Uterus (tissue), 4 donors: ENCODE data around the gene CLEC4M. TPM values are rescaled to one million over a fixed set of nuclear protein-coding genes. Genes with fewer than 3 reads are reported as not detected.
"Not testable (repeated sequence)": the region's sequence is repeated elsewhere in the genome, so short reads cannot be mapped to it uniquely, and the experiment has no call there.

Experiments
- DNase-seq, 2 donors: peaks; one replicate each; pipeline ENCODE4 v3.0.0-alpha.2; 2019 to 2020
- H3K27ac ChIP-seq, 2 donors: fragments of 200-600 bp; sonication (generic); 1 replicate in 1 of 2; 2 replicates in 1 of 2; pipeline ENCODE4 v1.5.1; 2016 to 2018
- H3K27me3 ChIP-seq, 2 donors: fragments of 200-600 bp; sonication (generic); one replicate each; pipeline ENCODE4 v1.5.1; 2018 to 2019; ENCODE audit warnings: control low read depth in 1 of 2
- H3K36me3 ChIP-seq, 2 donors: fragments of 200-600 bp; sonication (generic); one replicate each; pipeline ENCODE4 v1.5.1; 2019; ENCODE audit warnings: control low read depth in 1 of 2
- H3K4me1 ChIP-seq, 2 donors: fragments of 200-600 bp; sonication (generic); one replicate each; pipeline ENCODE4 v1.5.1; 2018 to 2019; ENCODE audit warnings: control low read depth in 1 of 2
- H3K4me3 ChIP-seq, 2 donors: fragments of 200-600 bp; sonication (generic); 1 replicate in 1 of 2; 2 replicates in 1 of 2; pipeline ENCODE4 v1.5.1; 2018 to 2019; ENCODE audit warnings: mild to moderate bottlenecking in 1 of 2
- H3K9me3 ChIP-seq, 2 donors: fragments of 200-600 bp; sonication (generic); one replicate each; pipeline ENCODE4 v1.5.1; 2019; ENCODE audit warnings: control low read depth in 1 of 2
- POLR2A ChIP-seq, 2 donors: fragments of 450-650 bp; IDR thresholded peaks; one replicate each; pipeline ENCODE4 v1.6.1; 2016; ENCODE audit warnings: antibody characterized with exemption in 2 of 2, mild to moderate bottlenecking in 1 of 2, moderate library complexity in 1 of 2
- intact Hi-C: fragments of 100-400 bp; cut with DNase I; formaldehyde crosslinking; loops from one replicate; pipeline ENCODE4 v1.15.1; 2023; ENCODE audit warnings: low total_unique reads
- total RNA-seq, 4 donors: library from RNA; depleted of rRNA in 3 of 4; stranded (reverse); fragments of >200 nt in 3 of 4; gene quantifications; one replicate each; pipeline versions ENCODE4 v1.1.0 to v1.2.4, GENCODE V29; 2014 to 2023
- TF ChIP-seq, protein P1 (sequence below), 4 experiments: fragments of 200-600 bp in 2 of 4; fragments of 450-650 bp in 2 of 4; sonication (generic) in 2 of 4; IDR thresholded peaks; one replicate each; pipeline ENCODE4 v1.5.1; 2016 to 2019; ENCODE audit warnings: antibody characterized with exemption in 4 of 4, mild to moderate bottlenecking in 2 of 4, moderate library complexity in 1 of 4
- donor health status: DM: yes; HTN: yes; CAD: no.

Gene CLEC4M
- total RNA-seq, 4 donors from 2014 or later = 0.62 TPM; not detected in 3

DNA sequence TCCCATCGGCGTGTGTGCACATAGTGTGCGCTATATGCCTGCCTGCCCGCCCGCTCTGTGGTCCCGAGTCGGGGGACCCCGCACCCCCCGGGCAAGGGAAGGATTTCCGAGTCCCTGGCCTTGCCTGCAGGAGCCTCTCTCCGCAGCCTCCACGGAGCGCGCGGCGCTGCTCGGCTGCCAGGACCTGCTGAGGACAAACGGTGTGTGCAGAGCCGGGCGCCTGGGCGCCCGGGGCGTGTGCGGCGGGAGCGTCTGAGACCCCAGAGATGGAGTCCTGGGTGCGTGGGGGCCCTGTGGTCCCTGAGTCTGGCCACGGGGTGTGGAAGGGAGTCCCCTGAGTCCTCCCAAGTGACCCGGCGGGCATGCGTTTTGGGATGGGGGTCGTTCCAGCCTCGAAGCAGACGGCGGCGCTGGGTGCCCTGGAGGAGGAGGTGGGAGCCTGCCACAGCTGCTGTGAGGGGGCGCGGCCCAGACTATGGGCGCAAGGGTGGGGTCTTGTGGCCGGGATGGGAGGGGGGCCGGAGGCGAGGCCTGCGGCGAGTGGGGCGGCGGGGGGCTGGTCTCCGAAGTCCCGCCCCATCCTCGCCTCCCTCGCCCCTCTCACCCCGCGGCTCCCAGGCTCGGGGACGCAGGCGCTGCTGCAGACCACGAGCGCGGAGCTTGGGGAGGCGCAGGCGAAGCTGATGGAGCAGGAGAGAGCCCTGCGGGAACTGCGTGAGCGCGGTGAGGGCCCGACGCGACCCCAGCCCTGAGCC lies 25.3 kb downstream of the CLEC4M start:
- intact Hi-C loops = no loop called here
- H3K27me3 ChIP-seq = peaks cover 10 to 19% of the 10 kb centered on the region in 2 donors
- H3K36me3 ChIP-seq = no peaks in the 10 kb centered on the region
- no peak overlapping the region for H3K4me3 ChIP-seq
- H3K9me3 ChIP-seq = no peaks in the 10 kb centered on the region
- H3K27ac ChIP-seq = no peak overlapping the region
- H3K4me1 ChIP-seq = no peaks in the 10 kb centered on the region
- DNase-seq = no peak
- TF ChIP-seq, protein P1, sequence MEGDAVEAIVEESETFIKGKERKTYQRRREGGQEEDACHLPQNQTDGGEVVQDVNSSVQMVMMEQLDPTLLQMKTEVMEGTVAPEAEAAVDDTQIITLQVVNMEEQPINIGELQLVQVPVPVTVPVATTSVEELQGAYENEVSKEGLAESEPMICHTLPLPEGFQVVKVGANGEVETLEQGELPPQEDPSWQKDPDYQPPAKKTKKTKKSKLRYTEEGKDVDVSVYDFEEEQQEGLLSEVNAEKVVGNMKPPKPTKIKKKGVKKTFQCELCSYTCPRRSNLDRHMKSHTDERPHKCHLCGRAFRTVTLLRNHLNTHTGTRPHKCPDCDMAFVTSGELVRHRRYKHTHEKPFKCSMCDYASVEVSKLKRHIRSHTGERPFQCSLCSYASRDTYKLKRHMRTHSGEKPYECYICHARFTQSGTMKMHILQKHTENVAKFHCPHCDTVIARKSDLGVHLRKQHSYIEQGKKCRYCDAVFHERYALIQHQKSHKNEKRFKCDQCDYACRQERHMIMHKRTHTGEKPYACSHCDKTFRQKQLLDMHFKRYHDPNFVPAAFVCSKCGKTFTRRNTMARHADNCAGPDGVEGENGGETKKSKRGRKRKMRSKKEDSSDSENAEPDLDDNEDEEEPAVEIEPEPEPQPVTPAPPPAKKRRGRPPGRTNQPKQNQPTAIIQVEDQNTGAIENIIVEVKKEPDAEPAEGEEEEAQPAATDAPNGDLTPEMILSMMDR (IDR thresholded peaks at IDR 0.05) = no peak
- no peak for TF ChIP-seq POLR2A (IDR thresholded peaks at IDR 0.05)

DNA sequence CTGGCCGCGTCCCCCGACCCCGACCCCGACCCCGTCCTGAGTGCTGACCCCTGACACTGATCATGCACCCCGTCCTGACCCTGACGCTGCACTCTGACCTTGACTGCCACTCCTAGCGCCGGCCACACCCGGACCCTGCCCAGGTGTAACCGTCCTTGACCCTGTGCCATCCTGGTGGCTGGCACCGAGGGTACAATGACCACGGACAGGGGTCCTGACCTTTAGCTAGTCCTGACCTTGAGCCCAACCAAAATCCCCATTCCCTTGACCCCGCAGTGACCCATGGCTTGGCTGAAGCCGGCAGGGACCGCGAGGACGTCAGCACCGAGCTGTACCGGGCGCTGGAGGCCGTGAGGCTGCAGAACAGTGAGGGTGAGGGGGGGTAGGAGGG lies 25.9 kb downstream of the CLEC4M start:
- no peak overlapping the region for H3K4me3 ChIP-seq
- intact Hi-C loops = no loop called here

DNA sequence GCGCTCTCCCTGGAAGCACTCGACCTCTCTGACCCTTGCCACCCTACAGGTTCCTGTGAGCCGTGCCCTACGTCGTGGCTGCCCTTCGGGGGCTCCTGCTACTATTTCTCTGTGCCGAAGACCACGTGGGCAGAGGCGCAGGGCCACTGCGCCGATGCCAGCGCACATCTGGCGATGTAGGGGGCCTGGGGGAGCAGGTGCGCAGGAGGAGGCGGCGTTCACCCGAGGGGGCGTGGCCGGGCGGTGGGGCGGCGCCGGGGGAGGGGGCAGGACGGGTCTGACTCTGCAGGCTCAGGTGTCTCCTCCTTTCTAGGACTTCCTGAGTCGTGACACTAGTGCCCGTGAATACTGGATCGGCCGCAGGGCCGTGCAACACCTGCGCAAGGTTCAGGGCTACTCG lies 26.4 kb downstream of the CLEC4M start:
- Histone ChIP-seq H3K36me3 (no peaks in the 10 kb centered on the region), H3K4me3 (no peak overlapping the region), H3K27ac (no peak overlapping the region), H3K9me3 (no peaks in the 10 kb centered on the region), H3K4me1 (no peaks in the 10 kb centered on the region), H3K27me3 (peaks cover 10 to 19% of the 10 kb centered on the region in 2 donors)
- DNase-seq = no peak
- TF ChIP-seq POLR2A (IDR thresholded peaks at IDR 0.05) = no peak
- TF ChIP-seq, protein P1 (IDR thresholded peaks at IDR 0.05) = no peak
- intact Hi-C loops = no loop called here

More for the DNA sequence above, 25.9 kb downstream of the CLEC4M start:
- no peaks in the 10 kb centered on the region for H3K9me3 ChIP-seq
- no peaks in the 10 kb centered on the region for H3K4me1 ChIP-seq
- TF ChIP-seq, protein P1 (IDR thresholded peaks at IDR 0.05) = no peak
- no peak for TF ChIP-seq POLR2A (IDR thresholded peaks at IDR 0.05)
- H3K27me3 ChIP-seq = peaks cover 10 to 19% of the 10 kb centered on the region in 2 donors
- H3K27ac ChIP-seq = no peak overlapping the region
- no peak for DNase-seq
- no peaks in the 10 kb centered on the region for H3K36me3 ChIP-seq

DNA sequence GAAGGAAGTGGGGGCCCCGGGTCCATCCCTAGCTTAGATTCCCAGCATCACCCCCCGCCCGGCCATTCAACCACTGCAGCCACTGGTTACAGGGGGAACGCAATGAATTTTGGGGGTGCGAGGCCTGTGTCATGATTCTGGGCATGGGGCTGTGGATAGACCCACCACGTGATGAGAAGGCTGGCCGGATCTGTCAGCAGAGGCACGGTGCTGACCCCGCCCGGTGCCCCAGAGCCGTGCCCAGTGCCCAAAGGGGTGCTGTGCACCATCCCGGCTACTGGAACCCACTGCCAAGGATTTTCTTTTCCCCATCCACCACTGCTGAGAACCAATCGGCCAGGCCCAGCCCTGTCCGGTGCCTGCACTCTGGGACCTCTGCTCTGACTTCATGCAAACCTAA lies 27.4 kb downstream of the CLEC4M start:
- Histone ChIP-seq H3K27ac (no peak overlapping the region), H3K36me3 (no peaks in the 10 kb centered on the region), H3K4me3 (no peak overlapping the region), H3K27me3 (peaks cover 10 to 19% of the 10 kb centered on the region in 2 donors), H3K9me3 (no peaks in the 10 kb centered on the region), H3K4me1 (no peaks in the 10 kb centered on the region)
- intact Hi-C loops = no loop called here
- TF ChIP-seq, protein P1 (IDR thresholded peaks at IDR 0.05) = no peak
- no peak for TF ChIP-seq POLR2A (IDR thresholded peaks at IDR 0.05)
- no peak for DNase-seq

DNA sequence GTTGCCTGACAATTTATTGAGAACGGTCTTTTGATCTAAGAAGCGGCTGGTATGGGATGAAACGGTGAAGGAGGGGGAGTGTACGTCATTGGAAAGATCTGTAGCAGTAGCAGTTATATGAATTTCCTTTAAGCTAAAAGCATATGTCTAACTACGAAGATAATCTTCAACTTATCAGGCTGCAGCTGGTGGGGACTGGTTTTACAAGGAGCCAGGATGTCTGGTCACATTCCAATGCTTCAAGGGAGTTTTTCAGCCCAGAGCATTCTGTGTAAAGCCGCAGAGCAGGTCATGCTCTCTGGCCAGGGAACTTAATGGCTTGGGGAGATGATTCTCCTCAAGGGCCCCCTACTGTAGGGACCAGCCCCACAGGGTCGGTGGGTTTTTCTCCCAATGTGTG lies 29.2 kb downstream of the CLEC4M start:
- no peaks in the 10 kb centered on the region for H3K4me1 ChIP-seq
- no peaks in the 10 kb centered on the region for H3K9me3 ChIP-seq
- intact Hi-C loops = no loop called here
- H3K36me3 ChIP-seq = no peaks in the 10 kb centered on the region
- DNase-seq = no peak
- no peak overlapping the region for H3K4me3 ChIP-seq
- no peak for TF ChIP-seq POLR2A (IDR thresholded peaks at IDR 0.05)
- TF ChIP-seq, protein P1 (IDR thresholded peaks at IDR 0.05) = no peak
- H3K27me3 ChIP-seq = peaks cover 10 to 19% of the 10 kb centered on the region in 2 donors
- H3K27ac ChIP-seq = no peak overlapping the region

DNA sequence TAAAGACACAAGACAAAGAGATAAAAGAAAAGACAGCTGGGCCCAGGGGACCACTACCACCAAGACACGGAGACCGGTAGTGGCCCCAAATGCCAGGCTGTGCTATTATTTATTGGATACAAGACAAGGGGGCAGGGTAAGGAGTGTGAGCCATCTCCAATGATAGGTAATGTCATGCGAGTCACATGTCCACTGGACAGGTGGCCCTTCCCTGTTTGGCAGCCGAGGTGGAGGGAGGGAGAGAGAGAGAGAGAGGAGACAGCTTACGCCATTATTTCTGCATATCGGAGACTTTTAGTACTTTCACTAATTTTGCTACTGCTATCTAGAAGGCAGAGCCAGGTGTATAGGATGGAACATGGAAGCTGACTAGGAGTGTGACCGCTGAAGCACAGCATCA lies 29.7 kb downstream of the CLEC4M start:
- H3K27ac ChIP-seq, H3K4me3 ChIP-seq, intact Hi-C loops, H3K9me3 ChIP-seq, H3K36me3 ChIP-seq, DNase-seq, H3K4me1 ChIP-seq: not testable (repeated sequence)
- peaks cover 10 to 17% of the 10 kb centered on the region in 2 donors for H3K27me3 ChIP-seq
